ENCODE results near the gene PAK1. TPM values are rescaled to one million over a fixed set of nuclear protein-coding genes. Genes with fewer than 3 reads are reported as not detected.

The PAK1 gene
- total and polyA plus RNA-seq, 2 of the 8 experiments (the other 6 are each of a cell fraction or from before 2014, with no cell fraction given): 87.7 to 151 TPM

DNA sequence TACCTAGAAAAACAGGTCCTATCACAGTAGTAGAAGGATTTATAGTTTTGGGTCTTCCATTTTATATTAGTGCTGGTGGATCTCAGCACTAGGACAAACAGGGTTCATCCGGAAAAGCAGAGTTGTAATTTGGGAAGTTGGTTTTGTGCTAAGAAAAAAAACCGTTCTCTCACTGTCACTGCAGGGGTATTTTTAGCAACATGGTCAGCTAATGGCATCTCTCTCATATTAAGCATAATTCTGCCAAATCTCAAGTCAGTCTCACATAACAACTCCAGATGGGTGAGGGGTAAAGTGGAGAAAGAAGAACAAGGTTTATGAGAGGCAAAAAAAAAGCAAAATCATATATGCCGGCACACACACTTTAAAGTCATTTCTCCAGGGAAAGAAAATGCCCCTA lies 120.8 kb downstream of the PAK1 start:
- Histone ChIP-seq H4K8ac (ENCODE audit: extremely low read depth, insufficient read depth, low read length) (no peak overlapping the region), H3K4me2 (ENCODE audit: insufficient read depth in 1 of 2, low read depth in 2 of 2, low read length in 2 of 2) (no peak overlapping the region), H3K56ac (replicated peaks; ENCODE audit: insufficient read length, low read depth, low read length) (no peak overlapping the region), H2BK5ac (ENCODE audit: low read depth, low read length) (no peak overlapping the region), H4K20me1 (replicated peaks in 1 of 2; ENCODE audit: control insufficient read depth in 1 of 2, insufficient read depth in 2 of 2, low read length in 2 of 2) (peaks cover 0 to 2% of the 10 kb centered on the region in 2 experiments), H3K9me3 (ENCODE audit: insufficient read depth in 2 of 2, low read depth in 1 of 2, low read length in 1 of 2) (no peaks in the 10 kb centered on the region), H3K79me1 (ENCODE audit: low read depth, low read length) (no peaks in the 10 kb centered on the region), H2BK15ac (ENCODE audit: low read length) (no peak overlapping the region), H2BK12ac (ENCODE audit: low read depth, low read length) (no peak overlapping the region), H2BK20ac (ENCODE audit: low read length) (no peak overlapping the region), H4K5ac (ENCODE audit: insufficient read length, low read depth, low read length) (no peak overlapping the region), H3K4me1 (replicated peaks in 1 of 4; ENCODE audit: control insufficient read depth in 3 of 4, insufficient read depth in 4 of 4, low read length in 3 of 4) (no peaks in the 10 kb centered on the region), H3K23ac (ENCODE audit: insufficient read length) (no peak overlapping the region), H2BK120ac (replicated peaks; ENCODE audit: low read depth, low read length) (no peak overlapping the region), H3K4me3 (ENCODE audit: extremely low read depth in 1 of 4, insufficient read depth in 2 of 4, low read depth in 3 of 4, low read length in 4 of 4) (no peak overlapping the region), H2AK5ac (ENCODE audit: low read depth, low read length) (no peak overlapping the region), H2AFZ (ENCODE audit: low read length) (no peak overlapping the region), H3K9ac (replicated peaks in 1 of 4; ENCODE audit: extremely low read depth in 1 of 4, low read depth in 3 of 4, low read length in 3 of 4) (no peak overlapping the region), H3K36me3 (ENCODE audit: control insufficient read depth in 2 of 4, insufficient read depth in 4 of 4, low read length in 3 of 4) (peaks cover 0 to 36% (median 18%) of the 10 kb centered on the region in 4 experiments; a peak in 5 of 8 replicates), H3K23me2 (ENCODE audit: low read depth, low read length) (no peaks in the 10 kb centered on the region), H3K79me2 (ENCODE audit: control insufficient read depth in 1 of 2, insufficient read depth in 2 of 2, low read length in 2 of 2) (0 out of 4 replicates have a peak, but pooled peaks cover 0 to 2% of the 10 kb centered on the region in 2 experiments), H3K27ac (ENCODE audit: low read depth, low read length) (no peak overlapping the region), H3K18ac (ENCODE audit: extremely low read depth, low read length) (no peak overlapping the region), H3K4ac (replicated peaks; ENCODE audit: insufficient read length, low read depth, low read length) (no peak overlapping the region), H3K14ac (ENCODE audit: insufficient read length) (no peak overlapping the region), H3K27me3 (replicated peaks in 1 of 4; ENCODE audit: control insufficient read depth in 3 of 4, extremely low read depth in 1 of 4, insufficient read depth in 3 of 4, low read length in 3 of 4) (no peaks in the 10 kb centered on the region), H4K91ac (replicated peaks; ENCODE audit: insufficient read length, low read length) (no peak overlapping the region)
- WGBS, 2 experiments (ENCODE audit: extremely low coverage in 1 of 2, insufficient coverage in 1 of 2, insufficient read length in 1 of 2, insufficient replicate concordance in 2 of 2, low coverage in 1 of 2, low lambda C conversion rate in 2 of 2, missing lambda C conversion rate in 1 of 2): 88% methylated on average over 3 of the region's 3 CpGs; no CpG with 5 or more reads in 1 of the 2 experiments
- ChIA-PET POLR2A (ENCODE audit: partially characterized antibody) (no interaction called here), CTCF (ENCODE audit: partially characterized antibody) (interaction anchor here (1.3 kb wide), 1 partner anchor 30 kb away, joined by 3 read pairs; no protein-coding TSS in a partner anchor)
- FAIRE-seq (no peak), DNase-seq (ENCODE audit: low read depth in 1 of 2, low spot score in 2 of 2) (no peak)
- TF ChIP-seq SIN3A (conservative IDR thresholded peaks at IDR 0.05 in 1 of 2, IDR thresholded peaks at IDR 0.05 in 1 of 2; ENCODE audit: low read depth in 1 of 2, low read length in 2 of 2) (no peak), ASH2L (IDR thresholded peaks at IDR 0.05; ENCODE audit: low read length) (no peak), MAX (IDR thresholded peaks at IDR 0.05) (no peak), BCL11A (IDR thresholded peaks at IDR 0.05; ENCODE audit: low read depth in 2 of 2, low read length in 2 of 2) (no peak), TAF1 (IDR thresholded peaks at IDR 0.05; ENCODE audit: low read depth, low read length) (no peak), BACH1 (IDR thresholded peaks at IDR 0.05; ENCODE audit: low read length) (no peak), SP1 (IDR thresholded peaks at IDR 0.05; ENCODE audit: low read depth, low read length) (no peak), RFX5 (IDR thresholded peaks at IDR 0.05; ENCODE audit: borderline replicate concordance, low read depth, low read length) (no peak), POLR2AphosphoS5 (IDR thresholded peaks at IDR 0.05; ENCODE audit: low read depth, low read length) (no peak), EZH2 (IDR thresholded peaks at IDR 0.05; ENCODE audit: low read depth, low read length, severe bottlenecking) (no peak), JUND (IDR thresholded peaks at IDR 0.05; ENCODE audit: low read length) (no peak), HDAC2 (IDR thresholded peaks at IDR 0.05; ENCODE audit: borderline replicate concordance in 1 of 2, low read depth in 2 of 2, low read length in 2 of 2) (no peak), EGR1 (IDR thresholded peaks at IDR 0.05; ENCODE audit: borderline replicate concordance, low read depth, low read length) (no peak)
